GM21723 (cell line): ENCODE data around the gene ECE1.
"Not testable (repeated sequence)": the region's sequence is repeated elsewhere in the genome, so short reads cannot be mapped to it uniquely, and the experiment has no call there.

Experiments
- ATAC-seq: cut with Tn5 transposase; IDR thresholded peaks from one replicate; pipeline ENCODE4 v1.9.1; 2021; ENCODE audit warnings: mild to moderate bottlenecking, moderate library complexity; ENCODE audit not compliant: unreplicated experiment

The ECE1 gene

DNA sequence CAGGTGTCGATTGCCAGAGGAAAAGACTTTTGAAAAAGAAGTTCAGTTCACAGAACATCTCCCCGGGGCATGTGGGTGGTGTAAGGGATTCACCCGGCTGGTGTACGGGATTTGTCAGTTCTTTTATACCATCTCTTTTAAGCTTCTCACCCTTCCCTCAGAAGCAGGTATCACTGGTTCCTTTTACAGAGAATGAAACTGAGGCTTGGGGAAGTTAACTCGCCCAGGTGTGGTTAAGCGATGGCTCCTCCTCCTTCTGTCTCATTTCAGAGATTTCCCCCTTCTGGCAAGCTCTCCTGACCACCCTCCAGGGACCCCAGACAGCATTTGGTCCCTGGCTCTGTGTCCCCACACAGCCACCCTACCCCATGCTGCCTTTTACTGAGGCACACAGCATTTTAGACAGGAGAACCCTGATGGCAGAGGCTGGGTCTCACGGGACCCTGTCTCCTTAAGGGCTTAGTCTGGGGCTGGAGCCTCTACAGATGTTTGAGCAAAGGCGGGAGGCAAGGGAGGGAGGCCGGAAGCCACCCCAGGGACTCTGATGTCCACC lies 2.8 kb upstream of the ECE1 start:
- ATAC-seq = peak; percentile 34

DNA sequence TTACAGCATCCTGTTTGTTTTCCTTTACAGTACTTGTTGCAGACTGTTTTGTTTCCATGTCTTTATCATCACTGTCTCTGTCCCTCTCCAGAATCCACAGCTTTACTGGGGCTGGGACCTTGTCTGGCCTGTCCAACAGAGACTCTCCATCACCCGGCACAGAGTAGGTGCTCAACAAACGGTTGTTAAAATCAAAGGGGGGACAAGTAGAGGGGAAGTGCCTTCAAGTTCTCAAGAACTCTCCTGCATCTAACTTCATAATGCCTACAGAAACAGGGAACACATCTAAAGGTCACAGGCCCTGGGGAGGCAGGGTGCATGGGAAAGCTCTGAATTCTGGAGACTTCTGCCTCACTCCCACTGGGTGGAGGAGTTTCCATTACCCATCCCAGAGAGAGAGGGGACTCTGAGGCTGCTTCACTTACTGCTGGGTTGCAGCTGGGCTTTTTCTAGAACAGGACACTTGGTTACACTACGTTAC lies 2.3 kb upstream of the ECE1 start:
- ATAC-seq = no peak

DNA sequence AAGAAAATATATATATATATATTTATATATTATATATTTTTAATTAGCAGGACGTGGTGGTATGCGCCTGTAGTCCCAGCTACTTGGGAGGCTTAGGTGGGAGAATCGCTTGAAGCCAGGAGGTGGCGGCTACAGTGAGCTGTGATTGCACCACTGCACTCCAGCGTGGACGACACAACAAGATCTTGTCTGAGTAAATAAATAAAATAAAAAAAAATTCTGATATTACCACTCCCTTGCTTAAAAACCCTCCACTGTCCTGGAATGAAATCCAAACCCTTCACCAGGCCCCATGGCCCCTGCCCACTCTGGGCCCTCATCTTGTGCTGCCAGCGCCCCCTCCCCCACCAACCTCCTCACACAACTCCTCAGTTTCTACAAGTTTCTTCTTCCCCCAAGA lies 1.7 kb upstream of the ECE1 start:
- no peak for ATAC-seq

DNA sequence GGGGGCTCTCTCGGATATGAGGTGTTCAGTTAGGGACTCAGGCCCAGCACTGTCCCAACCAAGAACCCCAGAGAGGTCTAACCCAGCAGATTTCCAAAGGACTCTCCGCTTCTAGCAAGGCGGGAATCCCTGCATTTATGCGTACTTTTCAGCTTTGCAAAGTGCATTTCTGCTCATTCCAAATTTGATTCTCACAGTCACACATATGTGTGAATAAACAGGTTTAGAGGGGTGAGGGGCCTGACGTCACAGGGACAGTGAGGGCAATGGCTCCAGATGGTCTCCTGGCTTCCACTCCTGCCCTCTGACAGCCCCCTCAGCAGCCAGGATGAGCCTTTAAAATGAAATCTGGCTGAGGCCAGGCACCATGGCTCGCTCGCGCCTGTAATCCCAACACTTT lies 921 bp upstream of the ECE1 start:
- no peak for ATAC-seq

DNA sequence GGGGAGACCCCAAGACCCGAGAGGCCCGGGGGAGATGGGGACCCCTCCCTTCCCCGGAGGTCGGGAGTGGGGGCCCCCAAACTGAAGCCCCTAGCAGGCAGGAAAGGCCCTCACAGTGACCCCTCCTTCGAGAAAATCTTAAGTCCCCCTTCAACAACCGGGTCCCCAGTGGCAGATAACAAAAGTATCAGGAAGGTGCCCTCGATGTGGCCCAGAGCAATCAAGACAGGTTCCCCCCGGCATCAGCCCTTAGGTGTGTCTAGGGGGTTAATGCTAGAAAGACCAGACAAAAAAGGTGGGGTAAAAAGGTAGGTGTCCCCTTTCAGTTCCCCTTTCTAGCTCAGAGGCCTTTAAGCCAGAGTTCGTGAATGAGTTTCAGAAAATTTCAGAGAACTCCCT lies 282 bp upstream of the ECE1 start:
- no peak for ATAC-seq

DNA sequence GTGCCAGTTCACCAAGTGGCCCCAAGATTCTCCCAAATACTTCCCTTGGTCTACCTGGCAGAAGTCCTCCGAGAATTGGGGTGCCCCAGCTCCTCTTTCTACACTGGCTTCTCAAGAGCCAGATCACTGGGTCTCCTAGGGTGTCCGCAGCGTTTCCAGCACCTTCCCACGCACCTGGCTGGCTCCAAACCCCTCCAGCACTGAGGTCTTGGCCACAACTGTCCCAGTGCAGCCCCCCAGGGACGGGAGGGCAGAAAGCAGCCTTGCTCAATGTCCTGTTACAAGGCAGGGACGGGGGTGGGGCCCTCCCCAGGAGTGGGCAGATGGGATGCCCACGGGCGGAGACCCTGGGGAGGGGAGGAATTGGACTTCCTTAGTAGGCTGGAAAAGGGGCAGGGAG lies 1.1 kb downstream of the ECE1 start:
- no peak for ATAC-seq

DNA sequence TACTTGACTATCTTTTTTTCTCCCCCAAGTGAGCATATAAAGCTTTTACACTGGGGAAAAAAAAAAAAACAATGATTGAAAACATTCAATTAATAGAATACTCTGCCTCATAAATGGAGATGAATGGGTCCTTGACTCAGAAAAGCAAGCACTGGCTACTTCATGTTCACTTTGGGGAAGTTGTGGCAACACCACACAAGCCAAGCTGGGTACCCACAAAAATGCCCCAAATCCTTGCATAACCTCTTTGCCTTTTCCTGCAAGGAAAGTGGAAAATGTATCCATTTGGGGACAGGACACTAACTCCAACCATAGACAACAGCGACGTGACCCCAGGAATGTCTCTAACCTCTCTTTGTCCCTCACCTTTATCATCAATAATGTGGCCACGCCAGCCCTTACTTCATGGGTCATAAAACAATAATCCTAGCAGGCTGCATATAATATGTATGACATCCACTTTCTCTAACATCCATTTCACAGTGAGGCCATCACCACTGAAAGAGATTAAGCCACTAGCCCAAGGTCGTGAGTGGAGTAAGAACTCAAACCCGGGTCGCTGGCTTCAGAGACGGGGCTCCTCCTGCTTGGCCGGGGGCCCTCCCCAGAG lies 2.3 kb downstream of the ECE1 start:
- ATAC-seq = no peak

DNA sequence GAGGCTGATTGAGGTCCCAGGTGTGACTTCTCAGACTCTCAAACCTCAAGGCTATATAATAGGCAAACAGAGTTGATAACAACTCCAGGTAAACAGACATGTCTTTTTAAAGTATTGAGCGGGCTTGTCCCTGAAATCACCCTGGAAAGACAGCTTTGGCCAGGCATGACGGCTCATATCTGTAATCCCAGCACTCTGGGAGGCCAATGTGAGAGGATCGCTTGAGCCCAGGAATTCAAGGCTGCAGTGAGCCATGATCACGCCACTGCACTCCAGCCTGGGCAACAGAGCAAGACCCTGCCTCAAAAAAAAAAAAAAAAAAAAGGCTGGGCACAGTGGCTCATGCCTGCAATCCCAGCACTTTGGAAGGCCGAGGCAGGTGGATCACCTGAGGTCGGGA lies 4.9 kb downstream of the ECE1 start:
- not testable (repeated sequence) for ATAC-seq

DNA sequence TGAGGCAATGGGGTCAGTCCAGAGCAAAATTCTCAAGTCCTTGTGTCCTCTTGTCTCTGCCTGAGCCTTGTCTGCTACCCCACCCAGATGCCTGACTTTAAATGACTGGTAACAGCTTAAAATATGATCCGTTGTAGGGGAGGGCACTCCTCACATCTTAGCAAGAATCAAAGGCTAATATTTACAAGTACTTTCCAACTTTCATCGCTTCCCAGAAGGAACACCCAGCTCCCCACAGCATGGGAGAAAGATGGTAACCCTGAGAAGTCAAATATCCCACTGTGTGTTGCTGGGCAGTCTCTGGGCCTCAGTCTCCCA lies 5.2 kb downstream of the ECE1 start:
- no peak for ATAC-seq

DNA sequence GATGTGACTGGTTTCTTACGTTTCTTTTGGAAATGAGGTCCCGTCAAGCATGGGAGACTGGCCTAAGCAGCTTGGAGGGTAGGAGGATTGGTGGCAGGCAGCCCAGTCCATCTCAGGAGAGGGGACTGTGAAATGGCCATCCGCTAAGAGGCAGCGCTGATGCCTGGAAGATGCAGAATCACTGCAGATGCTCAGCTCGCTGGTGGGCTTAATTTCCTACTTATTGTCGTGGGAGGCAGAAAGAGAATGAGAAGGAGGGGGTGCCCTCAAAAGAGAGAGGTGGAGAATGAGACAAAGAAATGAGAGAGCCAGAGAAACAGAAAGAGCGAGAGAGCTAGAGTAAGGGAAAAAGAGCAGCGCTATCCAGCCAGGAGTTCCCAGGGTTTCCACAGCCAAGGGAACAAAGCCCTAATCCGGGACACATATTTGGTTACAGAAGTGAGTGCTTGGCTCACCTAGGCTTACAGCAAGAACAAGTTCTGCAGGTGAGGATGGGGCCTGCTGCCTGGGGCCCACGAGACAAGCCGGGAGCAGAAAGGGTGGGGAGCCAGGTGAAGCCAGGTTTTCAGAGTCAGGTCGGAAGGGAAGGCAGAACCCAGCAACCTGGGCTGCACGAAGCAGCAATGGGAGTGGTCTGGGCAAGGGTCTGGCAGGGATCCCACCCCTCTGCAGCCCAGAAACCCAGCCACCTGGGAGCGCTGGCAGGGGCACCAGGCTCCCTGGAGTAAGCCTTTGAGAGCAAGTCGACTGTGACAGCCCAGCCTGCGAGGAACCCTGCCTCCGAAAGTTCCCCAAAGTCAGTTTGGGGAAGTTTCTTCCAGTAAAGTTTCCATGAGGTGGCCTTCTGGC lies 5.8 kb downstream of the ECE1 start:
- ATAC-seq = no peak

DNA sequence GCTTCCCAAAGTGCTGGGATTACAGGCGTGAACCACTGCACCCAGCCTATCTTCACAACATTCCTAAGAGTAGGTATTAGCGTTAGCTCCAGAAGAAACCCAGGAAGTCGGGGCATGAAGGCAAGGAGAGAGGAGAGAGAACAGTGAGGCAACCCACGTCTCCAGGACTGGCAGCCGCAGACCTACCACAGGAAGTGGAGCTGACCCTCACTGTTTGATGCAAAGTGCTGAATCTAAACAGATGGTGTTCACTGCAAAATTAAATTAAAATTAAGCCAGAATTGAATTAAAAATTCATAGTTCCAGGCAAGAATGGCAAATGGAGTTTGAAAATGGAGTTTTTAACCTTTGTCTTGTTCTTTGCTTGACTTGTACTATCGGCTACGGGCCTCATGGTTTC lies 6.7 kb downstream of the ECE1 start:
- ATAC-seq = no peak

DNA sequence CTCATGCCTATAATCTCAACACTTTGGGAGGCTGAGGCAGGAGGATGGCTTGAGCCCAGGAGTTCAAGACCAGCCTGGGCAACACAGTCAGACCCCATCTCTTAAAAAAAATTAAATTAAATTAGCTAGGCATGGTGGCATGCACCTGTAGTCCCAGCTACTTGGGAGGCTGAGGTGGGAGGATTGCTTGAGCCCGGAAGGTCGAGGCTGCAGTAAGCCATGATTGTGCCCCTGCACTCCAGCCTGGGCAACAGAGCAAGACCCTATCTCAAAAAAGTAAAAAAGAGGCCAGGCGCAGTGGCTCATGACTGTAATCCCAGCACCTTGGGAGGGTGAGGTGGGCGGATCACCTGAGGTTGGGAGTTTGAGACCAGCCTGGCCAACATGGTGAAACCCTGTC lies 8.2 kb downstream of the ECE1 start:
- ATAC-seq = not testable (repeated sequence)

DNA sequence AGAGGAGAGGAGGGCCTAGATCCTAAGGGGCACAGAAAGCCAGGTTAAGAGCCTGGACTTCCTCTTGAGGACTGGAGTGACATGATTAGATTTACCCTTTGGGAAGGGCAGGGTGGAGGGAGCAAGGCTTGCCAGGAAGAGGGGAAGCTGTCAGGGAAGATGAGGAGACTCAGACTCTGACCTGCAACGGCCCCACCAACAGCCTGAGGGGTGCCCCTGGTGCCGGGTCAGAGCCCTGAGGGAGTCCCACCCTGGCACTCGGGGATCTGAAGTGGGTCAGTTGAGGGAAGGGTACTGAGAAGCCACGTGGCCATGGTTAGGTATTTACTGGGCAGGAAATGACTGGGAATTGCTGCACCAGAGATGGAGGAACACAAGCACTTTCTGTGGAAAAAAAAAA lies 9.8 kb downstream of the ECE1 start:
- no peak for ATAC-seq

DNA sequence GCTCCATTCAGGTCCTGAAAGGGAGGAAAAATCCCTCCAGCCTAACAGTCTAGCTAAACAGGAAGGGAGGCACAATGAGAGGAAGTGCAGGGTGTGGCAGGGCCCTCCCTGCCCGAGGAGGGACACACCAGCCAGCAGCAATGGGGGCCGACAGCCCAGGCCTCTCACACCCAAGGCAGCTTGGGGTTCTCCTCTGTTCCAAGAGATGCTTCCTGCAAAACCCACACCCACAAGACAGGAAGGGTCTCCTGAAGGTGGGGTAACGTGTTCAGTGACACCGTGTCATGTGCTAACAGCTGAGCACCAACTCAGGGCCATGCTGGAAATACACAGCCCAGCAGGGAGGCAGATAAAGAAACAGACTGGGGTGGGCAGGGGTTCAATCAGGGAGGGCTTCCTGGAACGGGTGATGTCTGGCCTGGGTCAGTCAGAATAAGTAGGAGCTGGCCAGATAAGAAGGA lies 10.2 kb downstream of the ECE1 start:
- no peak for ATAC-seq

DNA sequence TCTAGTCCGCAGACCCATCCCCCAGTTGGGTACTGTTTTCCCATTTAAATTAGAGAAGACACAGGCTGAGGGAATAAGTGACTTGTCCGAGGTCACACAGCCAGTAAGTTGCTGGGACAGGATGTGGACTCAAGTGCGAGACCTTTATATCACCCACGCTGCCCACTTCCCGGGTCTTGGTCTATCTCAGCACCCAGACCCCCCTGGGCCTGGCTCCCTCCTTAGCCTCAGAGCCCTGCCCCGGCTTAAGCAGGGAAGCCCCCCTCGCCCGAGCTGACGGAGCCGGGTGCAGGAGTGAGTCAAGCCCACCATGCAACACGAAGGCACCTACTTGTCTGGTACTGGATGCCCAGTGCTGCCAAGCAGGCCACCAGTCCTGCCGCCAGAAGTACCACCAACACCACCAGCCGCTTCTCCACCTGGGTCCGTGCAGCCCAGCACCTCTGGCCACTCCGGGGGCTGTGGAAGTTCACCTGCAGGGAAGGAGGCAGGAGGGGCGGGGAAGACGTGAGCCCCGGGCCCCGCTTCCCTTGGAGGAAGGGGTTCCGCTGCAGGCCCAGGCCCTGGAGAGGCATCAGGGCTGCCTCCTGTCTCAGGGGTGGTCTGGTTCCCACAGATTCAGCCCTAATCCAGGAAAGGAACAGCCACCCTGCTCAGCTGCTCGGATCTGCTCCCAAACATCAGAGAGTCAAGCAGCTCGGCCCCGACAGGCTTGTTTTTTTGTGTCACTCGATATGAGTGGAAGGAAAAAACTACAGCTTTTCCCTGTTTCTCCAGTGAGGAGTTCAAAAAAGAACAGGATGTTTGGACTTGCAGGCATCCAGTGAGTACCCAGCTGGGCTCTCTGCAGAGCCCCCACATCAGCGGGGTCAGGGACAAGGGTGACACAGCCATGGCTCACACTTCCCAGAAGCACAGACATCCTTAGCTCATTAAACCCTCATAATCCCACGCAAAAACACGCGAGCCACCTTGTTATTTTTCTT lies 11.1 kb downstream of the ECE1 start:
- no peak for ATAC-seq

DNA sequence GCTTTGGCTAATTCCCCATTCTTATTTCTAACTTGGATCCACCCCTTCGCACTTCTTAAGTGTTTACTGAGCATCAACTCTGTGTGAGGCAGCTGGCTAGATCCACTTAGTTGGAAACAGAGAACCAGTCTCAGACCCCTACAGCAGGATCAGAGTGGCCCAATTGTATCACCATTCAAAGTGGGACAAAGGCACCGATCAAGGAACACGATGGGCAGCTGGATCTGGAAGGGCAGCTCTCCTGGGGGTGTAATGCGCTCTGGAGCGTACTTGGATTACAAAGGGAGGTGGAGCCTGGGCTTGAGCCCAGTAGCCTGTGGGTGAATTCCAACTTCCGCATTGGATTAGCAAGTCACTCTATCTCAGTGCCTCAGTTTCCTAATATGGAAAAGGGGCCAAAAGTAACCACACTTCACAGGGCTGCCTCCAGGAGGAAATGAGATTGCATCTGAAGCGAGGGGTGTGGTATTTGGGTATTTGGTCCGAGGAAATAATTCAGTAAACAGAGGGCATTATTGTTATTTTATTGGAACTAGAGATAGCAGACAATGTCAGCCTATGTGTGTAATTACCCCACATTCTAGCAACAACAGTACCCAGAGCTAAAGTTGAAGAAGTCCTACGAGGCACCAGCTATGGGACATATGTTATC lies 11.9 kb downstream of the ECE1 start:
- ATAC-seq = no peak

DNA sequence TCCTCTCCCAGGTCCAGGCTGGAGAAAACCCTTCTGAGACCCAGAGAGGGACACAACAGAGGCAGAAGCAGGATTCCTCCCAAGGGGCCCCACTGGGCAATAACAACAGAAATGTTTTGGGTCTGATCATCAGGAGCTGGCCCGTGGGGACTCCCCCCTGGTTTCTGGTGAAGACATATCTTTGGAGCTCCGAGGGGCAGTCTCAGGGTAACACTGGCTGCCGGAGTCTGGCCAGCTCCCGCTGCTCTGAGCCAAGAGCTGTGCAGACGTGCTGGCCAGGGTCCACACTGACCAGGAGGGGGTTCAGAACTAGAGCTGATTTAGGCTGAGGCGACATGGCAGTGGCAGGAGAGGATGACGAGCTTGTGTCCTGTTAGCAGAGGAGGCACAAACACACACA lies 13.1 kb downstream of the ECE1 start:
- ATAC-seq = no peak

DNA sequence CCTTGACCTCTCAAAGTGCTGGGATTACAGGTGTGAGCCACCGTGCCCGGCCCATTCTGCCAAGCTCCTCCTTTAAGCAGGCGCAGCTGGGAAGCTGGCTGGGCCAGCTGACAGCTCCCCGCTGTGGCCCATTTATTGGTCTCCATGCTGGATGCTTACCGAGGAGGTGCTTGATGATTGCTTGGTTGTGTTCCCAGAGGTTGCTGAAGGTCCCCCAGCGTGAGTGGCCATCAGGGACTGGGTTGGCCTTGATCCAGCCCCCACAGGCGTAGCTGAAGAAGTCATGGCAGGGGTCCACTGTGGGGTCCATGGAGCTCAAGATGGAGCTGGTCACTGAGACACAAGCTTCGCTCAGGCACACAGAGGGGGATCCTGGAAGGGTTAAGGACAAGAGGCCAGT lies 17.7 kb downstream of the ECE1 start:
- ATAC-seq = no peak

DNA sequence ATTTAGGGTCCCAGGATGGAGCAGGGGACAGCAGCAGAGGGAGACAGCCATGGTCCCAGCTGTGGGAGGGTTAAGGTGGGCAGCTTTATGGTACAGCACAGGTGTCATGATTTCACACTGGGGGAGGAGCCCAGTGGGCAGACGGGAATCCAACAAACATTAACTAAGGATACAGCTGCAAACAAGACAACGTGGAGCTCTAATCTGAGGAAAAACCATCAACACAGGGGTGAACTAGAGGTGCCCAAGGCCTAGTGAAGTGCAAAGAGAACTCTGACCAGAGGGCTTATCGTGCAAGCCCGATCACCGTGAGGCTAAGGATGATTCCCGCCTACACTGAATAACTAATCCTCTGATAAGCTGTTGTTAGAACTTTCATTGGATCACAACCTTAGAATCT lies 18.7 kb downstream of the ECE1 start:
- no peak for ATAC-seq

DNA sequence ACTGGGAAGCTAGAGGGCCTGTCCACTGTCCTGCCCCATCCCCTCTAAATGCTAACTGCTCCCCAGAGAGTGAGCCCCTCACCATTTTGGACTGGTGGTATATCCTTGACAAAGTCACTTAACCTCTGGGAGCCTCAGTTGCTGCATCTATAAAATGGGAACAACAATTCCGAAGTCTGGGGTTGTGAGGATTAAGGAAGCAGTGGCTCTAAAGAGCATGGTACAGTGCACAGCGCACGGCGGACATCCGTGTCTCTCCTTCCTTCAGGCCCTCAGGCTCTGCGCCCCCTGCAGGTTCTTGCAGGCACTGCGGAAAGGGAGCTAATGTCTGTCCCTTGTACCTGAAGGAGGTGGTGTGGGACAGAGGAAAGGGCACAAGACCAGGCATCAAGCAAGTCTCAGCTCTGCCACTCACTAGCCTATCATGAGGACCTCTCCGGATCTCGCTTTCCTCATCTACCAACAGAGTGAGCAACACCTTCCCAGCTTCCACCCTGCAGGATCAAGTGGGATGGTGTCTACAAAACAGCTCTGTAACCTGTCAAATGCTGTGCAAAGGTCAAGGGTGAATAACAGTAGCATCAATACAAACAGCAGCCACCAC lies 20.1 kb downstream of the ECE1 start:
- ATAC-seq = no peak
